Endodermal cell (in vitro differentiated cells): Measurements from ENCODE around the gene FLYWCH2. TPM values are rescaled to one million over a fixed set of nuclear protein-coding genes. Genes with fewer than 3 reads are reported as not detected.
A peak's percentile ranks its signal among the peaks of the same experiment; 100 is the strongest.
"Not testable (repeated sequence)": the region's sequence is repeated elsewhere in the genome, so short reads cannot be mapped to it uniquely, and the experiment has no call there.

ENCODE experiments used
- DNase-seq: peaks from one replicate; pipeline ENCODE4 v3.0.0-alpha.2; 2017
- H3K27ac ChIP-seq: 2 replicates; pipeline ENCODE4 v1.5.1; 2013; ENCODE audit warnings: mild to moderate bottlenecking, low read depth, low read length, moderate library complexity
- H3K27me3 ChIP-seq: 2 replicates; pipeline ENCODE4 v1.6.1; 2013; ENCODE audit warnings: mild to moderate bottlenecking, low read length, moderate library complexity; ENCODE audit not compliant: insufficient read depth, control insufficient read depth, poor library complexity, severe bottlenecking
- H3K36me3 ChIP-seq: 2 replicates; pipeline ENCODE4 v1.7.0; 2013; ENCODE audit warnings: mild to moderate bottlenecking, low read length, moderate library complexity; ENCODE audit not compliant: control insufficient read depth, insufficient read depth
- H3K4me1 ChIP-seq: one replicate; pipeline ENCODE4 v1.7.0; 2013; ENCODE audit warnings: low read length; ENCODE audit not compliant: control insufficient read depth, insufficient read depth
- H3K4me3 ChIP-seq: 2 replicates; pipeline ENCODE4 v1.5.1; 2013; ENCODE audit warnings: mild to moderate bottlenecking, low read length, moderate library complexity
- H3K9ac ChIP-seq: 2 replicates; pipeline ENCODE4 v1.6.1; 2013; ENCODE audit warnings: mild to moderate bottlenecking, low read length, moderate library complexity; ENCODE audit not compliant: poor library complexity, severe bottlenecking; ENCODE audit errors: extremely low read depth
- H3K9me3 ChIP-seq: 2 replicates; pipeline ENCODE4 v1.6.1; 2013; ENCODE audit warnings: mild to moderate bottlenecking, low read length, moderate library complexity; ENCODE audit not compliant: control insufficient read depth
- H3K27ac Mint-ChIP-seq: 2 replicates; pipeline ENCODE4 v1.8.0; 2020; ENCODE audit warnings: mixed read lengths
- H3K27me3 Mint-ChIP-seq: 2 replicates; pipeline ENCODE4 v1.8.0; 2021; ENCODE audit warnings: mild to moderate bottlenecking, mixed read lengths; ENCODE audit not compliant: insufficient read depth
- H3K36me3 Mint-ChIP-seq: 2 replicates; pipeline ENCODE4 v1.8.0; 2020; ENCODE audit warnings: low read depth, mixed read lengths
- H3K4me1 Mint-ChIP-seq: 2 replicates; pipeline ENCODE4 v1.8.0; 2020; ENCODE audit warnings: mixed read lengths
- H3K4me3 Mint-ChIP-seq: 2 replicates; pipeline ENCODE4 v1.8.0; 2020; ENCODE audit warnings: mild to moderate bottlenecking, moderate library complexity, mixed read lengths
- H3K9me3 Mint-ChIP-seq: 2 replicates; pipeline ENCODE4 v1.8.0; 2020; ENCODE audit warnings: mild to moderate bottlenecking, mixed read lengths
- WGBS, 2 experiments: methylation state at CpG; one replicate each; pipeline versions ENCODE4 v1.1.5 to v1.1.7; 2013; ENCODE audit warnings: missing lambda C conversion rate in 2 of 2, mixed read lengths in 1 of 2; ENCODE audit not compliant: insufficient coverage in 1 of 2, insufficient read length in 1 of 2; 5-methylcytosine and 5-hydroxymethylcytosine counted together
- total RNA-seq, 2 donors: library from RNA; stranded (reverse); fragmentation: NEBNext Ultra II Directional in 1 of 2; extraction: Animal tissue kit (Norgen Biotek cat#: 25700) in 1 of 2; gene quantifications; 2 replicates in 1 of 2; 3 replicates in 1 of 2; pipeline ENCODE4 v1.2.1, GENCODE V29; 2021
- TF ChIP-seq, protein P1 (sequence below): fragments of 200-600 bp; sonication (generic); conservative IDR thresholded peaks from 2 replicates; pipeline ENCODE4 v1.5.0; 2021; ENCODE audit warnings: antibody characterized with exemption, mild to moderate bottlenecking

Gene FLYWCH2
- total RNA-seq, 2 donors from 2014 or later: 30.9 to 35.5 TPM

GRCh38 chr16:2927010-2927646, 44.1 kb downstream of the FLYWCH2 start:
- Mint-ChIP-seq H3K4me1 (peaks cover 19% of the 10 kb centered on the region), H3K36me3 (peaks cover 18% of the 10 kb centered on the region), H3K9me3 (peaks cover 12% of the 10 kb centered on the region), H3K27ac (peak overlapping the region; percentile 52), H3K4me3 (no peak overlapping the region), H3K27me3 (no peaks in the 10 kb centered on the region)
- Histone ChIP-seq H3K27me3 (no peaks in the 10 kb centered on the region), H3K27ac (no peak overlapping the region), H3K4me3 (peak overlapping the region; percentile 50), H3K36me3 (peaks cover 7% of the 10 kb centered on the region), H3K9ac (no peak overlapping the region), H3K9me3 (peaks cover 9% of the 10 kb centered on the region), H3K4me1 (peaks cover 6% of the 10 kb centered on the region)
- peak; percentile 96 for DNase-seq
- TF ChIP-seq, protein P1, sequence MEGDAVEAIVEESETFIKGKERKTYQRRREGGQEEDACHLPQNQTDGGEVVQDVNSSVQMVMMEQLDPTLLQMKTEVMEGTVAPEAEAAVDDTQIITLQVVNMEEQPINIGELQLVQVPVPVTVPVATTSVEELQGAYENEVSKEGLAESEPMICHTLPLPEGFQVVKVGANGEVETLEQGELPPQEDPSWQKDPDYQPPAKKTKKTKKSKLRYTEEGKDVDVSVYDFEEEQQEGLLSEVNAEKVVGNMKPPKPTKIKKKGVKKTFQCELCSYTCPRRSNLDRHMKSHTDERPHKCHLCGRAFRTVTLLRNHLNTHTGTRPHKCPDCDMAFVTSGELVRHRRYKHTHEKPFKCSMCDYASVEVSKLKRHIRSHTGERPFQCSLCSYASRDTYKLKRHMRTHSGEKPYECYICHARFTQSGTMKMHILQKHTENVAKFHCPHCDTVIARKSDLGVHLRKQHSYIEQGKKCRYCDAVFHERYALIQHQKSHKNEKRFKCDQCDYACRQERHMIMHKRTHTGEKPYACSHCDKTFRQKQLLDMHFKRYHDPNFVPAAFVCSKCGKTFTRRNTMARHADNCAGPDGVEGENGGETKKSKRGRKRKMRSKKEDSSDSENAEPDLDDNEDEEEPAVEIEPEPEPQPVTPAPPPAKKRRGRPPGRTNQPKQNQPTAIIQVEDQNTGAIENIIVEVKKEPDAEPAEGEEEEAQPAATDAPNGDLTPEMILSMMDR: peak; percentile 97
- 31 to 36% methylated on average over 10 to 19 of the region's 19 CpGs for WGBS, 2 experiments

DNA sequence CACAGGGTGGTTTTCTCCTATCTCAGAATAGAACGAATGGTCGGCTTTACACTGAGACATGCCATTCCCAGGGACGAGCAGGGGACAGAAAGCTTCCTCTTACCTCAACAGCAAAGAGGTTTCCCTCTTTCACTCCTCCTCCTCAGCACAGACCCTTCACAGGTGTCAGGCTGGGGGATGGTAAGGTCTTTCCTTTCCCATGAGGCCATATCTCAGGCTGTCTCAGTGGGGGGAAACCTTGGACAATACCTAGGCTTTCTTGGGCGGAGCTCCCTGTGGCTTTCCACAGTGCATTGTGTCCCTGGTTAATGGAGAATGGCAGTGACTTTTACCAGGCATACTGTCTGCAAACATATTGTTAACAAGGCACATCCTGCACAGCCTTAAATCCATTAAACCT, 45.1 kb downstream of the FLYWCH2 start:
- H3K4me1 ChIP-seq, H3K9me3 ChIP-seq, H3K27me3 Mint-ChIP-seq, H3K27me3 ChIP-seq, H3K36me3 ChIP-seq, H3K27ac ChIP-seq: not testable (repeated sequence)
- Mint-ChIP-seq H3K4me1 (peaks cover 19% of the 10 kb centered on the region), H3K36me3 (peaks cover 14% of the 10 kb centered on the region), H3K27ac (peak overlapping the region; percentile 92), H3K9me3 (peaks cover 12% of the 10 kb centered on the region), H3K4me3 (peak overlapping the region; percentile 15)
- WGBS, 2 experiments: 70 to 72% methylated on average over 3 to 4 of the region's 4 CpGs
- Histone ChIP-seq H3K9ac (peak overlapping the region; percentile 53), H3K4me3 (peak overlapping the region; percentile 50)
- peak; percentile 73 for DNase-seq

GRCh38 chr16:2928796-2929195, 45.8 kb downstream of the FLYWCH2 start:
- peak overlapping the region; percentile 53 for H3K9ac ChIP-seq
- H3K9me3 Mint-ChIP-seq: peaks cover 12% of the 10 kb centered on the region
- peaks cover 9% of the 10 kb centered on the region for H3K36me3 ChIP-seq
- H3K9me3 ChIP-seq: peaks cover 9% of the 10 kb centered on the region
- peaks cover 6% of the 10 kb centered on the region for H3K4me1 ChIP-seq
- H3K27ac ChIP-seq: peak overlapping the region; percentile 49
- WGBS, 2 experiments: 93 to 97% methylated on average over 6 to 11 of the region's 11 CpGs
- peak overlapping the region; percentile 15 for H3K4me3 Mint-ChIP-seq
- H3K4me3 ChIP-seq: no peak overlapping the region
- DNase-seq: no peak
- TF ChIP-seq, protein P1: no peak
- H3K36me3 Mint-ChIP-seq: peaks cover 14% of the 10 kb centered on the region
- H3K27me3 Mint-ChIP-seq: no peaks in the 10 kb centered on the region
- no peaks in the 10 kb centered on the region for H3K27me3 ChIP-seq
- H3K27ac Mint-ChIP-seq: peak overlapping the region; percentile 92
- peaks cover 19% of the 10 kb centered on the region for H3K4me1 Mint-ChIP-seq
